WTC11 (cell line): Measurements from ENCODE around the gene HTT-AS. TPM values are rescaled to one million over a fixed set of nuclear protein-coding genes. Genes with fewer than 3 reads are reported as not detected.

ENCODE experiments used
- ATAC-seq: fragments of 200-7000 bp; cut with Tn5 transposase; 2 replicates; pipeline ENCODE4 v1.10.0; 2021; ENCODE audit warnings: mild to moderate bottlenecking, moderate library complexity
- CTCF ChIA-PET: fragments of 300-600 bp; sonication (Branson Sonifier 250); formaldehyde crosslinking; loops from one replicate; lab custom pipeline; 2021; ENCODE audit warnings: antibody characterized with exemption; lab: Charles Lee
- POLR2A ChIA-PET: fragments of 350-600 bp; sonication (Branson Sonifier 250); formaldehyde crosslinking; loops from one replicate; lab custom pipeline; 2021; ENCODE audit warnings: antibody characterized with exemption; lab: Charles Lee
- DNase-seq: peaks from one replicate; pipeline ENCODE4 v3.0.0; 2021; ENCODE audit warnings: low spot score
- H3K27ac Mint-ChIP-seq: 2 replicates; pipeline ENCODE4 v1.8.0; 2021; ENCODE audit warnings: mixed read lengths
- H3K27me3 Mint-ChIP-seq: 2 replicates; pipeline ENCODE4 v1.8.0; 2021; ENCODE audit warnings: low read depth, mild to moderate bottlenecking, moderate library complexity, mixed read lengths
- H3K36me3 Mint-ChIP-seq: 2 replicates; pipeline ENCODE4 v1.8.0; 2021; ENCODE audit warnings: mixed read lengths
- H3K4me1 Mint-ChIP-seq: 2 replicates; pipeline ENCODE4 v1.8.0; 2022; ENCODE audit warnings: mixed read lengths
- H3K4me3 Mint-ChIP-seq: 2 replicates; pipeline ENCODE4 v1.8.0; 2021; ENCODE audit warnings: mild to moderate bottlenecking, moderate library complexity, mixed read lengths
- H3K9me3 Mint-ChIP-seq: 2 replicates; pipeline ENCODE4 v1.8.0; 2021; ENCODE audit warnings: mixed read lengths
- AFF4 ChIP-seq: sonication (generic); formaldehyde crosslinking; IDR thresholded peaks from 2 replicates; pipeline ENCODE4 v1.8.1; 2023; ENCODE audit warnings: mild to moderate bottlenecking, missing genetic modification reagents, borderline replicate concordance
- AR ChIP-seq: fragments of 250-450 bp; sonication (Bioruptor Pico); IDR thresholded peaks from 2 replicates; pipeline ENCODE4 v1.9.0; 2021; ENCODE audit warnings: mild to moderate bottlenecking
- E2F1 ChIP-seq: sonication (generic); formaldehyde crosslinking; IDR thresholded peaks from 2 replicates; pipeline ENCODE4 v1.8.0; 2022; ENCODE audit warnings: mild to moderate bottlenecking, missing genetic modification reagents
- E2F4 ChIP-seq: sonication (generic); formaldehyde crosslinking; IDR thresholded peaks from 2 replicates; pipeline ENCODE4 v1.8.1; 2022; ENCODE audit warnings: low read depth, mild to moderate bottlenecking, moderate library complexity, missing genetic modification reagents, borderline replicate concordance
- GABPB1 ChIP-seq: sonication (generic); formaldehyde crosslinking; IDR thresholded peaks from 2 replicates; pipeline ENCODE4 v1.8.1; 2023; ENCODE audit warnings: mild to moderate bottlenecking, missing genetic modification reagents
- GRHL2 ChIP-seq: fragments of 250-450 bp; sonication (Bioruptor Pico); IDR thresholded peaks from 2 replicates; pipeline ENCODE4 v1.8.0; 2022; ENCODE audit warnings: mild to moderate bottlenecking, moderate library complexity; ENCODE audit not compliant: insufficient replicate concordance, severe bottlenecking
- GTF2I ChIP-seq: fragments of 250-450 bp; sonication (Bioruptor Pico); conservative IDR thresholded peaks from 2 replicates; pipeline ENCODE4 v1.4.0; 2021; ENCODE audit warnings: mild to moderate bottlenecking
- MYBL2 ChIP-seq: sonication (generic); formaldehyde crosslinking; IDR thresholded peaks from 2 replicates; pipeline ENCODE4 v1.8.1; 2023; ENCODE audit warnings: mild to moderate bottlenecking, moderate library complexity, missing genetic modification reagents
- NFYB ChIP-seq: sonication (generic); formaldehyde crosslinking; conservative IDR thresholded peaks from 2 replicates; pipeline ENCODE4 v1.8.0; 2022; ENCODE audit warnings: low read depth, missing genetic modification reagents
- NR1H2 ChIP-seq: sonication (generic); formaldehyde crosslinking; IDR thresholded peaks from 2 replicates; pipeline ENCODE4 v1.9.0; 2021; ENCODE audit warnings: mild to moderate bottlenecking, moderate library complexity, missing genetic modification reagents
- RORB ChIP-seq: fragments of 250-450 bp; sonication (Bioruptor Pico); IDR thresholded peaks from 2 replicates; pipeline ENCODE4 v1.9.0; 2021; ENCODE audit warnings: mild to moderate bottlenecking
- SP1 ChIP-seq: sonication (generic); formaldehyde crosslinking; conservative IDR thresholded peaks from 2 replicates; pipeline ENCODE4 v1.8.1; 2022; ENCODE audit warnings: missing genetic modification reagents
- TEAD4 ChIP-seq: sonication (generic); formaldehyde crosslinking; IDR thresholded peaks from 2 replicates; pipeline ENCODE4 v1.8.0; 2022; ENCODE audit warnings: mild to moderate bottlenecking, missing genetic modification reagents
- USF1 ChIP-seq: sonication (generic); formaldehyde crosslinking; IDR thresholded peaks from 2 replicates; pipeline ENCODE4 v1.8.0; 2022; ENCODE audit warnings: mild to moderate bottlenecking, missing genetic modification reagents
- ZBTB21 ChIP-seq: sonication (generic); formaldehyde crosslinking; IDR thresholded peaks from 2 replicates; pipeline ENCODE4 v1.8.1; 2023; ENCODE audit warnings: mild to moderate bottlenecking, missing genetic modification reagents, borderline replicate concordance
- ZNF138 ChIP-seq: sonication (generic); formaldehyde crosslinking; conservative IDR thresholded peaks from 2 replicates; pipeline ENCODE4 v1.8.1; 2022; ENCODE audit warnings: mild to moderate bottlenecking, moderate library complexity, missing genetic modification reagents
- ZNF219 ChIP-seq: sonication (generic); formaldehyde crosslinking; IDR thresholded peaks from 2 replicates; pipeline ENCODE4 v1.8.0; 2023; ENCODE audit warnings: missing genetic modification reagents, mild to moderate bottlenecking, borderline replicate concordance
- ZNF281 ChIP-seq: sonication (generic); formaldehyde crosslinking; IDR thresholded peaks from 2 replicates; pipeline ENCODE4 v1.8.0; 2023; ENCODE audit warnings: mild to moderate bottlenecking, missing genetic modification reagents
- ZNF396 ChIP-seq: fragments of 250-450 bp; sonication (Bioruptor Pico); IDR thresholded peaks from 2 replicates; pipeline ENCODE4 v1.8.0; 2021; ENCODE audit warnings: mild to moderate bottlenecking, moderate library complexity, borderline replicate concordance
- ZNF425 ChIP-seq: fragments of 250-450 bp; sonication (Bioruptor Pico); conservative IDR thresholded peaks from 2 replicates; pipeline ENCODE4 v1.9.0; 2021; ENCODE audit warnings: mild to moderate bottlenecking
- total RNA-seq: library from RNA; stranded (reverse); gene quantifications from 3 replicates; pipeline ENCODE4 v1.2.3, GENCODE V29; 2021

The HTT-AS gene
- total RNA-seq, 1 experiment from 2014 or later = not detected

GRCh38 chr4:3037957-3038461 lies 36.3 kb downstream of the HTT-AS start (continued):
- TF ChIP-seq ZNF281 (CRISPR knock-in tag) = no peak
- TF ChIP-seq ZNF425 (CRISPR knock-in tag) = no peak

- no peaks in the 10 kb centered on the region for H3K9me3 Mint-ChIP-seq
- H3K27me3 Mint-ChIP-seq = peaks cover 5% of the 10 kb centered on the region
- ChIA-PET CTCF (interaction anchor here (0.7 to 2.4 kb wide), 4 partner anchors 27 to 282 kb away, joined by 3 to 5 read pairs (median 4); no protein-coding TSS in a partner anchor), POLR2A (no interaction called here)
- H3K4me3 Mint-ChIP-seq = no peak overlapping the region
- no peaks in the 10 kb centered on the region for H3K36me3 Mint-ChIP-seq
- H3K4me1 Mint-ChIP-seq = 0 out of 2 replicates have a peak, but pooled peaks cover 4% of the 10 kb centered on the region
- DNase-seq (no peak), ATAC-seq (no peak)
- no peak overlapping the region for H3K27ac Mint-ChIP-seq
- no peak for TF ChIP-seq AR (CRISPR knock-in tag)
- no peak for TF ChIP-seq RORB (CRISPR knock-in tag)
- TF ChIP-seq GRHL2 (CRISPR knock-in tag) = no peak
- no peak for TF ChIP-seq ZNF219 (CRISPR knock-in tag)
- TF ChIP-seq ZBTB21 = no peak
- TF ChIP-seq MYBL2 (CRISPR knock-in tag) = no peak
- TF ChIP-seq TEAD4 (CRISPR knock-in tag) = no peak
- TF ChIP-seq GABPB1 (CRISPR knock-in tag) = no peak
- TF ChIP-seq SP1 (CRISPR knock-in tag) = no peak
- TF ChIP-seq E2F1 = no peak
- no peak for TF ChIP-seq AFF4
- TF ChIP-seq GTF2I (CRISPR knock-in tag) = no peak
- TF ChIP-seq NR1H2 (CRISPR knock-in tag) = no peak
- no peak for TF ChIP-seq NFYB (CRISPR knock-in tag)
- TF ChIP-seq USF1 (CRISPR knock-in tag) = no peak
- TF ChIP-seq E2F4 (CRISPR knock-in tag) = no peak
- no peak for TF ChIP-seq ZNF138 (CRISPR knock-in tag)
- TF ChIP-seq ZNF396 (CRISPR knock-in tag) = no peak
These were observed 38.0 kb downstream of the HTT-AS start for GRCh38 chr4:3036131-3036952.
